HepG2 (cell line): ENCODE results near the gene P3R3URF. TPM values are rescaled to one million over a fixed set of nuclear protein-coding genes. Genes with fewer than 3 reads are reported as not detected.

Source experiments
- ATAC-seq: fragments of 200-7000 bp; cut with Tn5 transposase; 3 replicates; pipeline ENCODE4 v1.9.1; 2020; ENCODE audit warnings: mild to moderate bottlenecking, moderate library complexity
- BruUV-seq: library from RNA; stranded (reverse); fragments of 400-500 nt; replicated peaks from 2 replicates; lab custom pipeline; 2021; lab: Mats Ljungman, UMichigan
- CTCF ChIA-PET: fragments of 300-600 bp; formaldehyde crosslinking; extraction: SDS; loops from one replicate; lab custom pipeline; 2021; ENCODE audit warnings: low total read pairs, inconsistent platforms, low intra/inter-chr PET ratio; lab: Yijun Ruan, JAX
- POLR2A ChIA-PET: fragments of 350-600 bp; sonication (Branson Sonifier 250); formaldehyde crosslinking; loops from one replicate; lab custom pipeline; 2020; ENCODE audit warnings: antibody characterized with exemption, inconsistent platforms; lab: Yijun Ruan, JAX
- DNase-seq: peaks from one replicate; pipeline ENCODE4 v3.0.0-alpha.2; 2015; ENCODE audit warnings: low spot score
- FAIRE-seq: peaks from 3 replicates; lab custom pipeline; 2011; peaks lifted over from hg19 to GRCh38; lab: Jason Lieb, UNC
- H2AFZ ChIP-seq: one replicate; pipeline ENCODE4 v1.6.1; 2011; ENCODE audit warnings: low read length, inconsistent platforms
- H3K27ac ChIP-seq: fragments of 300-600 bp; 3 replicates; pipeline ENCODE4 v1.8.0; 2011; ENCODE audit warnings: mixed run types, mild to moderate bottlenecking, mixed read lengths, low read length, inconsistent platforms; ENCODE audit not compliant: insufficient read depth; ENCODE audit errors: extremely low read length
- H3K27me3 ChIP-seq, 2 experiments: fragments of 200-600 bp in 1 of 2; 2 replicates in 1 of 2; 3 replicates in 1 of 2; pipeline versions ENCODE4 v1.6.0 to v1.8.0; 2011; ENCODE audit warnings: low read length in 2 of 2, mild to moderate bottlenecking in 2 of 2, moderate library complexity in 2 of 2, inconsistent platforms in 1 of 2; ENCODE audit not compliant: insufficient read depth in 2 of 2, control insufficient read depth in 1 of 2
- H3K36me3 ChIP-seq, 2 experiments: fragments of 200-600 bp in 1 of 2; replicated peaks in 1 of 2; 2 replicates in 1 of 2; 3 replicates in 1 of 2; pipeline versions ENCODE4 v1.5.1 to v1.8.0; 2011; ENCODE audit warnings: low read length in 2 of 2, inconsistent platforms in 1 of 2; ENCODE audit not compliant: insufficient read depth in 2 of 2, control insufficient read depth in 1 of 2
- H3K4me1 ChIP-seq: 2 replicates; pipeline ENCODE4 v1.5.1; 2012; ENCODE audit warnings: low read length, inconsistent platforms; ENCODE audit not compliant: insufficient read depth
- H3K4me2 ChIP-seq: 2 replicates; pipeline ENCODE4 v1.6.0; 2011; ENCODE audit warnings: low read depth, low read length, inconsistent platforms
- H3K4me3 ChIP-seq, 3 experiments: fragments of 200-600 bp in 1 of 3; sonication (generic), shearing (Covaris generic) in 1 of 3; replicated peaks in 1 of 3; 2 replicates each; pipeline ENCODE4 v1.5.1; 2011 to 2016; ENCODE audit warnings: low read length in 3 of 3, inconsistent platforms in 2 of 3, low read depth in 2 of 3, mild to moderate bottlenecking in 2 of 3, control low read depth in 1 of 3, mixed read lengths in 1 of 3; ENCODE audit not compliant: insufficient read depth in 1 of 3
- H3K79me2 ChIP-seq: one replicate; pipeline ENCODE4 v1.6.1; 2011; ENCODE audit warnings: low read length, inconsistent platforms; ENCODE audit not compliant: insufficient read depth
- H3K9ac ChIP-seq: 2 replicates; pipeline ENCODE4 v1.6.0; 2011; ENCODE audit warnings: mild to moderate bottlenecking, low read depth, low read length, inconsistent platforms; ENCODE audit not compliant: insufficient read depth
- H3K9me3 ChIP-seq: 2 replicates; pipeline ENCODE4 v1.5.1; 2012; ENCODE audit warnings: mild to moderate bottlenecking, low read length
- H4K20me1 ChIP-seq: 2 replicates; pipeline ENCODE4 v1.6.0; 2011; ENCODE audit warnings: inconsistent platforms, mild to moderate bottlenecking, low read length, moderate library complexity; ENCODE audit not compliant: insufficient read depth
- EZH2 ChIP-seq: conservative IDR thresholded peaks from 2 replicates; pipeline ENCODE4 v1.6.1; 2012; ENCODE audit warnings: mild to moderate bottlenecking, low read depth, low read length, moderate library complexity
- GZF1 ChIP-seq: sonication (generic); formaldehyde crosslinking; IDR thresholded peaks from 2 replicates; pipeline ENCODE4 v1.5.1; 2020; ENCODE audit warnings: mild to moderate bottlenecking, missing genetic modification reagents
- HOMEZ ChIP-seq: IDR thresholded peaks from 2 replicates; pipeline ENCODE4 v1.6.1; 2016; ENCODE audit warnings: low read depth
- NFE2 ChIP-seq: sonication (generic); formaldehyde crosslinking; IDR thresholded peaks from 2 replicates; pipeline ENCODE4 v1.4.0; 2020; ENCODE audit warnings: missing genetic modification reagents
- NFKBIZ ChIP-seq: IDR thresholded peaks from 2 replicates; pipeline ENCODE4 v1.6.1; 2018; ENCODE audit warnings: missing genetic modification reagents, missing compliant biosample characterization
- RBFOX2 ChIP-seq: fragments of 200-400 bp; formaldehyde crosslinking; IDR thresholded peaks from 2 replicates; pipeline ENCODE4 v1.6.1; 2017; ENCODE audit warnings: low read depth, mild to moderate bottlenecking, low read length
- SNAPC4 ChIP-seq: sonication (generic); formaldehyde crosslinking; IDR thresholded peaks from 2 replicates; pipeline ENCODE4 v1.4.0; 2020; ENCODE audit warnings: mild to moderate bottlenecking, missing genetic modification reagents
- ZBTB43 ChIP-seq: sonication (generic); formaldehyde crosslinking; conservative IDR thresholded peaks from 2 replicates; pipeline ENCODE4 v1.4.0; 2020; ENCODE audit warnings: missing genetic modification reagents
- ZFP1 ChIP-seq: IDR thresholded peaks from 2 replicates; pipeline ENCODE4 v1.6.1; 2016
- ZNF124 ChIP-seq: sonication (generic); formaldehyde crosslinking; IDR thresholded peaks from 2 replicates; pipeline ENCODE4 v1.4.0; 2020; ENCODE audit warnings: missing genetic modification reagents
- ZNF564 ChIP-seq: sonication (generic); formaldehyde crosslinking; IDR thresholded peaks from 2 replicates; pipeline ENCODE4 v1.8.1; 2023; ENCODE audit warnings: mild to moderate bottlenecking, missing genetic modification reagents
- ZNF770 ChIP-seq: sonication (generic); formaldehyde crosslinking; IDR thresholded peaks from 2 replicates; pipeline ENCODE4 v1.5.0; 2020; ENCODE audit warnings: mild to moderate bottlenecking, missing genetic modification reagents
- WGBS: methylation state at CpG from one replicate; pipeline ENCODE4 v1.1.6; 2017; ENCODE audit warnings: low lambda C conversion rate; 5-methylcytosine and 5-hydroxymethylcytosine counted together
- in situ Hi-C: cut with HindIII; loops from 2 replicates; pipeline ENCODE4 v1.10.0; 2017; ENCODE audit warnings: low pct_unique_long_range_greater_than_20kb; ENCODE audit not compliant: extremely low pct_ligation_motif_present
- intact Hi-C: fragments of 100-400 bp; cut with micrococcal nuclease; formaldehyde crosslinking; loops from one replicate; pipeline ENCODE4 v1.10.0; 2022; ENCODE audit not compliant: unreplicated experiment
- polyA plus RNA-seq, 8 experiments: library from polyadenylated mRNA; depleted of rRNA in 3 of 8; stranded (reverse) in 7 of 8; unstranded in 1 of 8; fragments of >200 nt; fragmentation: Illumina TruSeq in 4 of 8; extraction: Trizol in 4 of 8; gene quantifications; 2 replicates each; pipeline versions ENCODE4 v1.2.1 to v1.2.3, GENCODE V29; 2011 to 2016; ENCODE audit warnings: low read depth in 4 of 8, missing spikeins in 1 of 8, mixed read lengths in 1 of 8; ENCODE audit not compliant: insufficient read depth in 1 of 8
- total RNA-seq, 5 experiments: library from RNA; depleted of rRNA; stranded (reverse); fragments of >200 nt; fragmentation: Illumina TruSeq; extraction: Trizol; gene quantifications; 2 replicates each; pipeline ENCODE4 v1.2.3, GENCODE V29; 2016; ENCODE audit warnings: low read depth in 1 of 5
- TF ChIP-seq, protein P1 (sequence below): sonication (generic); formaldehyde crosslinking; IDR thresholded peaks from 2 replicates; pipeline ENCODE4 v1.4.0; 2020; ENCODE audit warnings: mild to moderate bottlenecking, missing genetic modification reagents

Gene P3R3URF
- total and polyA plus RNA-seq, 2 of the 13 experiments (the other 11 are each of a cell fraction or from before 2014, with no cell fraction given) = not detected

DNA sequence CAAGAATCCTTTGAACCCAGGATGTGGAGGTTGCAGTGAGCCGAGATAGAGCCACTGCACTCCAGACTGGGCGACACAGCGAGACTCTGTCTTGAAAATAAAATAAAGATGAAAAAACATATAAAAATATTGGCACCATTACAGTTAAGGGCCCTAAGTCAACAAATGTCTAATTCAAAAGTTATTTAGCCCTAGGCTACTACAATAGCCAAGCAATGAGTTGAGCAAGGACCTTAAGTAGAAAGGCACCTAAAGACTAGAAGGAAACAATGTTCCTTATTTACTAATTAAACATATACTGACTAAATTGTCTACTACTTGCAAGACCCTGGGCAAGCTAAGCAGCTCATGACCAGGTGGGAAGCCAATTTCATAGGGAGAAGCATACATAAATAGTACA, 47.9 kb downstream of the P3R3URF start:
- H3K27me3 ChIP-seq = peaks cover 0 to 9% of the 10 kb centered on the region in 2 experiments; a peak in 2 of 5 replicates
- no peak overlapping the region for H3K4me2 ChIP-seq
- ChIA-PET CTCF (no interaction called here), POLR2A (no interaction called here)
- BruUV-seq = no TSS peak
- H3K4me3 ChIP-seq = no peak overlapping the region
- H3K27ac ChIP-seq = no peak overlapping the region
- H3K9ac ChIP-seq = no peak overlapping the region
- DNase-seq (no peak), FAIRE-seq (no peak), ATAC-seq (no peak)
- H3K4me1 ChIP-seq = peaks cover 17% of the 10 kb centered on the region
- H3K9me3 ChIP-seq = no peaks in the 10 kb centered on the region
- H2AFZ ChIP-seq = no peak overlapping the region
- no peaks in the 10 kb centered on the region for H3K36me3 ChIP-seq
- no peaks in the 10 kb centered on the region for H4K20me1 ChIP-seq
- WGBS = 80% methylated on average over 3 of the region's 3 CpGs
- in situ Hi-C loops = no loop called here
- intact Hi-C loops = no loop called here
- H3K79me2 ChIP-seq = peaks cover 4% of the 10 kb centered on the region
- TF ChIP-seq ZNF564 (CRISPR knock-in tag) = no peak
- no peak for TF ChIP-seq ZFP1 (CRISPR knock-in tag)
- TF ChIP-seq GZF1 = no peak
- TF ChIP-seq HOMEZ (CRISPR knock-in tag) = no peak
- no peak for TF ChIP-seq ZBTB43
- no peak for TF ChIP-seq RBFOX2
- no peak for TF ChIP-seq NFE2 (CRISPR knock-in tag)
- TF ChIP-seq, protein P1, sequence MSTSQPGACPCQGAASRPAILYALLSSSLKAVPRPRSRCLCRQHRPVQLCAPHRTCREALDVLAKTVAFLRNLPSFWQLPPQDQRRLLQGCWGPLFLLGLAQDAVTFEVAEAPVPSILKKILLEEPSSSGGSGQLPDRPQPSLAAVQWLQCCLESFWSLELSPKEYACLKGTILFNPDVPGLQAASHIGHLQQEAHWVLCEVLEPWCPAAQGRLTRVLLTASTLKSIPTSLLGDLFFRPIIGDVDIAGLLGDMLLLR (CRISPR knock-in tag) = no peak
- no peak for TF ChIP-seq ZNF770 (CRISPR knock-in tag)
- TF ChIP-seq SNAPC4 (CRISPR knock-in tag) = no peak
- TF ChIP-seq EZH2 = no peak
- TF ChIP-seq ZNF124 (CRISPR knock-in tag) = no peak
- TF ChIP-seq NFKBIZ (CRISPR knock-in tag) = no peak
